HCT116 (cell line): ENCODE measurements around the gene UPF3A. TPM values are rescaled to one million over a fixed set of nuclear protein-coding genes. Genes with fewer than 3 reads are reported as not detected.

Experiments used
- ATAC-seq: fragments of 200-7000 bp; cut with Tn5 transposase; 2 replicates; pipeline ENCODE4 v1.9.1; 2020; ENCODE audit warnings: mild to moderate bottlenecking, moderate library complexity
- BruUV-seq: library from RNA; stranded (reverse); fragments of 400-500 nt; replicated peaks from 2 replicates; lab custom pipeline; 2021; lab: Mats Ljungman, UMichigan
- CTCF ChIA-PET: fragments of 300-600 bp; sonication (Branson Sonifier 250); formaldehyde crosslinking; loops from one replicate; lab custom pipeline; 2021; ENCODE audit warnings: antibody characterized with exemption; lab: Charles Lee
- POLR2A ChIA-PET: fragments of 300-600, 350-600 bp; sonication (Branson Sonifier 250); formaldehyde crosslinking; loops from one replicate; lab custom pipeline; 2021; ENCODE audit warnings: antibody characterized with exemption; lab: Charles Lee
- RAD21 ChIA-PET, 2 experiments: fragments of 300-600 bp; sonication (Branson Sonifier 250); formaldehyde crosslinking; loops; one replicate each; lab custom pipeline; 2023; ENCODE audit warnings: low total read pairs in 2 of 2; ENCODE audit not compliant: uncharacterized antibody in 2 of 2, unreplicated experiment in 2 of 2, low non-redundant PET in 1 of 2; lab: Charles Lee
- DNase-seq: peaks from one replicate; pipeline ENCODE4 v3.0.0-alpha.2; 2010; ENCODE audit warnings: low read depth, low spot score
- H2AFZ ChIP-seq: fragments of 200-600 bp; shearing (Covaris generic), sonication (generic); 2 replicates; pipeline ENCODE4 v1.6.1; 2017; ENCODE audit warnings: low read depth, mixed run types, mixed read lengths, antibody characterized with exemption, low read length; ENCODE audit not compliant: poor library complexity, severe bottlenecking
- H3K27ac ChIP-seq: 2 replicates; pipeline ENCODE4 v1.5.1; 2012; ENCODE audit warnings: low read depth, low read length
- H3K27me3 ChIP-seq: fragments of 200-600 bp; sonication (generic); 2 replicates; pipeline ENCODE4 v1.6.1; 2016; ENCODE audit warnings: mixed run types, low read length, mixed read lengths; ENCODE audit not compliant: insufficient read depth
- H3K36me3 ChIP-seq, 2 experiments: fragments of 200-500 bp in 1 of 2; fragments of 200-600 bp in 1 of 2; sonication (Bioruptor generic) in 1 of 2; sonication (generic) in 1 of 2; 2 replicates each; pipeline versions ENCODE4 v1.5.1 to v1.6.1; 2014 to 2016; ENCODE audit warnings: low read length in 2 of 2, inconsistent platforms in 1 of 2, mixed read lengths in 1 of 2, mixed run types in 1 of 2; ENCODE audit not compliant: insufficient read depth in 2 of 2, control insufficient read depth in 1 of 2
- H3K4me1 ChIP-seq, 2 experiments: fragments of 200-600 bp in 1 of 2; sonication (generic) in 1 of 2; 2 replicates each; pipeline versions ENCODE4 v1.5.1 to v1.6.1; 2012 to 2017; ENCODE audit warnings: low read length in 2 of 2, inconsistent platforms in 1 of 2, mild to moderate bottlenecking in 1 of 2, mixed read lengths in 1 of 2, mixed run types in 1 of 2, moderate library complexity in 1 of 2; ENCODE audit not compliant: insufficient read depth in 2 of 2, control insufficient read depth in 1 of 2
- H3K4me2 ChIP-seq: fragments of 200-600 bp; sonication (generic); 2 replicates; pipeline ENCODE4 v1.6.1; 2017; ENCODE audit warnings: mixed run types, low read length, mixed read lengths
- H3K4me3 ChIP-seq, 2 experiments: fragments of 200-600 bp in 1 of 2; sonication (generic) in 1 of 2; replicated peaks in 1 of 2; 2 replicates each; pipeline ENCODE4 v1.5.1; 2011 to 2016; ENCODE audit warnings: low read length in 2 of 2, control low read depth in 1 of 2, low read depth in 1 of 2, mild to moderate bottlenecking in 1 of 2, mixed read lengths in 1 of 2, mixed run types in 1 of 2
- H3K79me2 ChIP-seq: fragments of 200-600 bp; sonication (generic); 2 replicates; pipeline ENCODE4 v1.6.1; 2017; ENCODE audit warnings: mild to moderate bottlenecking, mixed run types, low read length, moderate library complexity, mixed read lengths; ENCODE audit not compliant: insufficient read depth
- H3K9ac ChIP-seq: fragments of 200-600 bp; sonication (generic); 2 replicates; pipeline ENCODE4 v1.6.1; 2016; ENCODE audit warnings: low read length, mixed read lengths
- H3K9me2 ChIP-seq: fragments of 200-600 bp; sonication (generic), shearing (Covaris generic); 2 replicates; pipeline ENCODE4 v1.6.1; 2017; ENCODE audit warnings: mixed run types, mild to moderate bottlenecking, moderate library complexity; ENCODE audit not compliant: insufficient read depth
- H3K9me3 ChIP-seq, 2 experiments: fragments of 200-500 bp in 1 of 2; fragments of 200-600 bp in 1 of 2; sonication (Bioruptor generic) in 1 of 2; sonication (generic) in 1 of 2; 2 replicates each; pipeline ENCODE4 v1.6.1; 2014 to 2017; ENCODE audit warnings: low read length in 2 of 2, mixed read lengths in 2 of 2, inconsistent platforms in 1 of 2, low read depth in 1 of 2, mild to moderate bottlenecking in 1 of 2, mixed run types in 1 of 2, moderate library complexity in 1 of 2; ENCODE audit not compliant: control insufficient read depth in 1 of 2, insufficient read depth in 1 of 2
- H4K20me1 ChIP-seq: fragments of 200-600 bp; sonication (generic), shearing (Covaris generic); 2 replicates; pipeline ENCODE4 v1.6.1; 2017; ENCODE audit warnings: mixed run types, mild to moderate bottlenecking, moderate library complexity; ENCODE audit not compliant: insufficient read depth
- CBX3 ChIP-seq: IDR thresholded peaks from 2 replicates; pipeline ENCODE4 v1.6.1; 2012; ENCODE audit warnings: low read depth
- CEBPB ChIP-seq: IDR thresholded peaks from 2 replicates; pipeline ENCODE4 v1.6.1; 2012; ENCODE audit warnings: low read depth
- EGR1 ChIP-seq: IDR thresholded peaks from 2 replicates; pipeline ENCODE4 v1.6.1; 2012; ENCODE audit warnings: low read depth
- EZH2 ChIP-seq: fragments of 200-600 bp; sonication (generic); IDR thresholded peaks from 2 replicates; pipeline ENCODE4 v1.6.1; 2017; ENCODE audit warnings: antibody characterized with exemption, mixed run types
- EZH2phosphoT487 ChIP-seq: fragments of 200-600 bp; IDR thresholded peaks from 2 replicates; pipeline ENCODE4 v1.6.1; 2018; ENCODE audit warnings: antibody characterized with exemption, borderline replicate concordance
- FOSL1 ChIP-seq: IDR thresholded peaks from 2 replicates; pipeline ENCODE4 v1.6.1; 2012; ENCODE audit warnings: low read depth
- RAD21 ChIP-seq: IDR thresholded peaks from 2 replicates; pipeline ENCODE4 v1.6.1; 2012; ENCODE audit warnings: low read depth, mild to moderate bottlenecking
- SIN3A ChIP-seq: IDR thresholded peaks from 2 replicates; pipeline ENCODE4 v1.6.1; 2012; ENCODE audit warnings: low read depth
- SRF ChIP-seq: IDR thresholded peaks from 2 replicates; pipeline ENCODE4 v1.6.1; 2012; ENCODE audit warnings: low read depth
- YY1 ChIP-seq: IDR thresholded peaks from 2 replicates; pipeline ENCODE4 v1.6.1; 2011; ENCODE audit warnings: low read length, low read depth, moderate library complexity, mild to moderate bottlenecking; ENCODE audit not compliant: insufficient replicate concordance; ENCODE audit errors: extremely low read depth
- ZFX ChIP-seq: fragments of 450-650 bp; IDR thresholded peaks from 2 replicates; pipeline ENCODE4 v1.6.1; 2017
- ZNF274 ChIP-seq: fragments of 200-500 bp; sonication (Bioruptor generic); IDR thresholded peaks from 2 replicates; pipeline ENCODE4 v1.6.1; 2014; ENCODE audit warnings: mild to moderate bottlenecking, low read depth, low read length, inconsistent platforms
- intact Hi-C: fragments of 100-400 bp; cut with micrococcal nuclease; formaldehyde crosslinking; loops from 2 replicates; pipeline ENCODE4 v1.10.0; 2022
- total RNA-seq: library from RNA; stranded (reverse); gene quantifications from one replicate; pipeline ENCODE4 v1.2.1, GENCODE V29; 2021; ENCODE audit not compliant: unreplicated experiment
- TF ChIP-seq, protein P1 (sequence below), 3 experiments: fragments of 200-600 bp in 1 of 3; sonication (generic) in 1 of 3; IDR thresholded peaks in 2 of 3; conservative IDR thresholded peaks in 1 of 3; 2 replicates each; pipeline ENCODE4 v1.5.1; 2012 to 2017; ENCODE audit warnings: low read depth in 2 of 3, low read length in 2 of 3, antibody characterized with exemption in 1 of 3, borderline replicate concordance in 1 of 3, control low read depth in 1 of 3, mild to moderate bottlenecking in 1 of 3, mixed read lengths in 1 of 3, mixed run types in 1 of 3, moderate library complexity in 1 of 3; ENCODE audit not compliant: insufficient read depth in 1 of 3

The UPF3A gene
- total RNA-seq, 1 experiment from 2014 or later, result 31.8 TPM

GRCh38 chr13:114321256-114321655 lies 39.9 kb downstream of the UPF3A start:
- TF ChIP-seq ZFX (no peak), EZH2phosphoT487 (no peak), EGR1 (no peak)
- TF ChIP-seq, protein P1, sequence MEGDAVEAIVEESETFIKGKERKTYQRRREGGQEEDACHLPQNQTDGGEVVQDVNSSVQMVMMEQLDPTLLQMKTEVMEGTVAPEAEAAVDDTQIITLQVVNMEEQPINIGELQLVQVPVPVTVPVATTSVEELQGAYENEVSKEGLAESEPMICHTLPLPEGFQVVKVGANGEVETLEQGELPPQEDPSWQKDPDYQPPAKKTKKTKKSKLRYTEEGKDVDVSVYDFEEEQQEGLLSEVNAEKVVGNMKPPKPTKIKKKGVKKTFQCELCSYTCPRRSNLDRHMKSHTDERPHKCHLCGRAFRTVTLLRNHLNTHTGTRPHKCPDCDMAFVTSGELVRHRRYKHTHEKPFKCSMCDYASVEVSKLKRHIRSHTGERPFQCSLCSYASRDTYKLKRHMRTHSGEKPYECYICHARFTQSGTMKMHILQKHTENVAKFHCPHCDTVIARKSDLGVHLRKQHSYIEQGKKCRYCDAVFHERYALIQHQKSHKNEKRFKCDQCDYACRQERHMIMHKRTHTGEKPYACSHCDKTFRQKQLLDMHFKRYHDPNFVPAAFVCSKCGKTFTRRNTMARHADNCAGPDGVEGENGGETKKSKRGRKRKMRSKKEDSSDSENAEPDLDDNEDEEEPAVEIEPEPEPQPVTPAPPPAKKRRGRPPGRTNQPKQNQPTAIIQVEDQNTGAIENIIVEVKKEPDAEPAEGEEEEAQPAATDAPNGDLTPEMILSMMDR (IDR thresholded peaks at IDR 0.05 in 2 of 3, conservative IDR thresholded peaks at IDR 0.05 in 1 of 3; ENCODE audit: borderline replicate concordance in 1 of 3, insufficient read depth in 1 of 3, low read depth in 2 of 3, low read length in 2 of 3), result no peak
- Histone ChIP-seq H3K4me2 (no peak overlapping the region), H3K4me1 (peaks cover 0 to 3% of the 10 kb centered on the region in 2 experiments; a peak in 1 of 4 replicates), H3K9ac (no peak overlapping the region), H3K27me3 (no peaks in the 10 kb centered on the region), H3K9me3 (no peaks in the 10 kb centered on the region), H3K36me3 (peaks cover 44 to 57% of the 10 kb centered on the region in 2 experiments), H3K79me2 (peaks cover 93% of the 10 kb centered on the region), H4K20me1 (peaks cover 11% of the 10 kb centered on the region; the same call in 1 of the 2 replicates), H3K27ac (no peak overlapping the region), H3K9me2 (no peaks in the 10 kb centered on the region), H2AFZ (no peak overlapping the region), H3K4me3 (no peak overlapping the region)
- DNase-seq (no peak), ATAC-seq (no peak)
- BruUV-seq, result no TSS peak
- RAD21 ChIA-PET, result no interaction called here
- POLR2A ChIA-PET, result no interaction called here
- CTCF ChIA-PET, result no interaction called here
- intact Hi-C loops, result no loop called here

- Histone ChIP-seq H3K27me3 (no peaks in the 10 kb centered on the region), H3K4me3 (no peak overlapping the region), H4K20me1 (0 out of 2 replicates have a peak, but pooled peaks cover 8% of the 10 kb centered on the region), H3K9me2 (no peaks in the 10 kb centered on the region), H3K9me3 (no peaks in the 10 kb centered on the region), H3K4me1 (peaks cover 0 to 3% of the 10 kb centered on the region in 2 experiments; a peak in 1 of 4 replicates), H3K36me3 (peaks cover 50 to 63% of the 10 kb centered on the region in 2 experiments), H3K27ac (no peak overlapping the region), H3K9ac (no peak overlapping the region), H3K4me2 (no peak overlapping the region), H3K79me2 (peaks cover 74% of the 10 kb centered on the region), H2AFZ (no peak overlapping the region)
- ChIA-PET CTCF (no interaction called here), RAD21 (no interaction called here), POLR2A (no interaction called here)
- DNase-seq, result no peak
- no peak for ATAC-seq
- BruUV-seq, result no TSS peak
- intact Hi-C loops, result no loop called here
- TF ChIP-seq RAD21 (no peak), EGR1 (no peak), ZNF274 (no peak), SRF (no peak), EZH2 (no peak), CBX3 (no peak), YY1 (no peak), SIN3A (no peak), CEBPB (no peak), FOSL1 (no peak)
- TF ChIP-seq, protein P1 (IDR thresholded peaks at IDR 0.05 in 2 of 3, conservative IDR thresholded peaks at IDR 0.05 in 1 of 3; ENCODE audit: borderline replicate concordance in 1 of 3, insufficient read depth in 1 of 3, low read depth in 2 of 3, low read length in 2 of 3), result no peak
Measured at GRCh38 chr13:114323349-114323748, 41.9 kb downstream of the UPF3A start.
